Retina (tissue), 1 donor: ENCODE measurements around the gene PARD3B.

Experiments used
- DNase-seq: peaks from one replicate; pipeline ENCODE4 v3.0.0-alpha.2; 2016

The PARD3B gene

GRCh38 chr2:205030695-205031094 is 485.4 kb downstream of the PARD3B start:
- no peak for DNase-seq

DNA sequence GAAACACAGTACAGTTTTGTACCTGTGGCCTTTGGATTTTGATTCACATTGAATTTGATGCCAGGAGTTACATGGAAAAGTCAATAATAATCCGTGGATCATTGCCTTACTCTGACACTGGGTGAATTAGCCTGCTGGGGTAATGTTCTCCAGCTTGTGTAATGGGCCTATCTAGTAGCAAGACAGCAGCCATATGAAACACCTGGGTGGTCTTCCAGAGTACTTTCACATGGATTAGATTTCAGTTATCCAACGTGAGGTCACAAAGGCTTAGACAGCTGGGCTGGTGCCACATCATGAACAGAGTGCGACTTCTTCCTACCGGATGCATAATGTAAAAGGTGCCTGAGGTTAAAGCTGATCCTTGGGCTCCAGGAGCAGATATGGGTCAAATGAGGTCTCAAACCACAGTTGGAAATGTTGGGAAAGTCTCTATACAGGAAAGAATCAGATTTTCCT is 486.8 kb downstream of the PARD3B start:
- DNase-seq = no peak

- DNase-seq = no peak
Observed at GRCh38 chr2:205033431-205033830, 488.2 kb downstream of the PARD3B start.

GRCh38 chr2:205034034-205034433 is 488.8 kb downstream of the PARD3B start:
- DNase-seq = no peak

- no peak for DNase-seq
Observed at GRCh38 chr2:205040323-205040722, 495.0 kb downstream of the PARD3B start.

DNA sequence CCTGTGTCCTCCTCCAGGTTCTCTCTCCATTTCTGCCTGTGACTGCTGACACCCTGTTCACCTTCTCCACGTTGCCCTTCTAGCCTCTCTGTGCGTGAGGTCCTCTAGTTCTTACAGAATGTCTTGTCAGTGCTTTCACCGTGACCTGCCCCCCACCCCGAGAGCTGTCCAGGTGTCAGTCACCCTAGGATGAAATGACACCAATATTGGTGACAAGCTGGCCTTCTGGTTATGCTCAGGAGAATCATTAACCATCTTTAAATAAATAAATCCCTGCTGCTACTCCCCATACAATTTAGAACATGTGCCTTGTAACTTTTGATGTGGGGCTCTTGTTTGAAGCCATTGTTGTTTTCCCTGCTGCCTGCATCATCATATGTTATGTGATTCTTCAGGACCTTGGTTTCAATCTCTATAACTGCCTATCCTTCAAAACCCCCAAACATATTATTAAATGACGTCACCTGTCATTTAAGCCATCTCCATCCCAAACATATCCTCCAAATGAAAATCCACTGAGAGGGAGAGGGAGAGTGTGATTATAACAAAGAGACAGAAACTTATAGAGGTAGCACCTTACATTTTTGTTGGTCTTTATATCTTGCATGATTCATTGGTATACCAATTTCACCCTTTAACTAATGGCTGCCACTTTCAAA is 496.3 kb downstream of the PARD3B start:
- DNase-seq = no peak

- DNase-seq = no peak
Observed at GRCh38 chr2:205043285-205043684, 498.0 kb downstream of the PARD3B start.

- no peak for DNase-seq
Observed at GRCh38 chr2:205045706-205046105, 500.4 kb downstream of the PARD3B start.

GRCh38 chr2:205047273-205047839 is 502.1 kb downstream of the PARD3B start:
- no peak for DNase-seq

- DNase-seq = no peak
Observed at GRCh38 chr2:205051417-205051816, 506.1 kb downstream of the PARD3B start.

- DNase-seq = no peak
Observed at GRCh38 chr2:205052781-205053180, 507.5 kb downstream of the PARD3B start.

- no peak for DNase-seq
Observed at GRCh38 chr2:205053827-205054410, 508.6 kb downstream of the PARD3B start.

DNA sequence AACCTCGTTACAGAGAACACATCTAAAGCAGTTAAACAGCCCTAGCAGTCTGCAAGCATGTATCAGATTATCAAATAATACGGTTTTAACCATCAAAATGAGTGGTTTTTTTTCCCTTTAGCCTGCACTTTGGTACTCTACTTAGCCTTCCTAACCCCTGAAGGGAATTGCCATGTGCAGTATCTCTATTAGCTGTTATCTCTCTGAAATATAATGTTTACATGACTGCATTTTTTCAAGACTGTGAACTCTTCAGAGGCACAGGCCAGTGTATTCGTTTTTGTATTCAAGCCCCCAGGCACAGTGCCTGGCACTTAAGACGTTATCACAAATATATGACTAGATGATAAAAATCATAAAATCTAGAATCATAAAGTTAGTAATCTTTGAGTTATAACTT is 509.5 kb downstream of the PARD3B start:
- DNase-seq = no peak

DNA sequence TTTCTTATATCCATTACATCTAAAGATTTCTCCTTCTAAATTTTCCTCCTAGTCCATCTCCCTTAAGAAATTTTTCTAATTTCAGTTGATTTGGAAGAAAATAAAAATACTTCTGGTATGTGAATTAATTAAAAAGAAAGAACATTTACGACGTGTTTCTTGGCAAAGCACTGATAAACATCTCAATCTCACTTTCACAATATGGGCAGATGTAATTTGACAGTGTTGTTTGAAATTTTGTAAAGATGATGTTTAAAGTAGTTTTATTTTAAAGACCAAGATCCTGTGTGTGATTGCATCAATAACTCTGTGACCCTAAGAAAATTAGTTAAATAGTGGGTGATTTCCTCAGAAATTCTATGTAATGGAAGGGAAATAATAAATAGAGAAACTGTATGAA is 510.0 kb downstream of the PARD3B start:
- no peak for DNase-seq

GRCh38 chr2:205056151-205056561 is 510.9 kb downstream of the PARD3B start:
- no peak for DNase-seq

GRCh38 chr2:205058409-205058808 is 513.1 kb downstream of the PARD3B start:
- DNase-seq = no peak

- no peak for DNase-seq
Observed at GRCh38 chr2:205060269-205060668, 515.0 kb downstream of the PARD3B start.

- no peak for DNase-seq
Observed at GRCh38 chr2:205066081-205066480, 520.8 kb downstream of the PARD3B start.

DNA sequence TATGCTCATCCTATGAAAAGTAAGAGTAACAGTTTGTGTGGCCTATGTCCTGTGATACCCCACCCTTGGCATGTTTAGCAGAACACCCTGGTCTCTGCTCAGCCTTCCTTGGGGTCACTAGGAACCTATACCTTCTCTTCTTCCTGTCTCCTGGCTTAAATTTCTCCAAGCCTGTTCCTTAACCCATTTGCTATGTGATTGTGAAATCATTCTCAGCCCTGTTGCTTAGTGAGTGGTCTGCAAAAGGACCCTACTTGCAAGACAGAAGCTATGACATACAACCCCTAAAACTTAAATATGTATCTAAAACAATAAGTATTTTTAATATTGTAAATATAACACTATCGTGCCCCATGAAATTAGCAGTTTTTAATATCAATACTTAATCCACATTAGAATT is 524.7 kb downstream of the PARD3B start:
- no peak for DNase-seq

DNA sequence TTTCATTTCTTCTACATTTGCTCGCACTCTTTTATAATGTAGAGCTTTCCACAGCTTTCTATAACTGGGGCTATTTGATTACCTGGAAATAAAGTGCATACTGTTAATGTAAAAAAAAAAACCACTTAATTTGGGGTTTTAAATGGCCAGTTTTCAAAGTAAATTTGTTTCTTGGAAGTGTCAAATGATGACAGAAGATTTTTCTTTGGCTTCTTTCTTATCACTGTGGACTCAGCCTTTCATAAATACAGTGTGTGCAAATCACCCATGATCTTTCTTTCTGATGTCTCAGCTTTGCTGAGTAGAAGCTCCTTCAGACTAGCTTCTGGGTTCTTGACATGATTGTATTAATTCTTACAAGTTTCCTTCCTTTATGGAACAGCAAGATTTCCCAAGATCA is 525.6 kb downstream of the PARD3B start:
- DNase-seq = no peak

- DNase-seq = no peak
Observed at GRCh38 chr2:205073433-205074020, 528.3 kb downstream of the PARD3B start.

- no peak for DNase-seq
Observed at GRCh38 chr2:205076405-205076804, 531.1 kb downstream of the PARD3B start.

- DNase-seq = no peak
Observed at GRCh38 chr2:205077159-205077558, 531.9 kb downstream of the PARD3B start.

- DNase-seq = no peak
Observed at GRCh38 chr2:205078762-205079161, 533.5 kb downstream of the PARD3B start.
